GM13976 (cell line): ENCODE data around the gene EPS8L3.

ENCODE experiments used
- DNase-seq: peaks from one replicate; pipeline ENCODE4 v3.0.0; 2012; ENCODE audit warnings: low spot score
- in situ Hi-C: fragments of 300-500 bp; cut with MboI; formaldehyde crosslinking; loops from one replicate; pipeline ENCODE4 v1.12.0; 2022; ENCODE audit warnings: low sequenced_read_pairs, mixed read lengths, inconsistent platforms; ENCODE audit not compliant: unreplicated experiment
- TF ChIP-seq, protein P1 (sequence below): IDR thresholded peaks from 2 replicates; pipeline ENCODE4 v1.5.1; 2012; ENCODE audit warnings: borderline replicate concordance, mild to moderate bottlenecking; ENCODE audit not compliant: insufficient read depth; ENCODE audit errors: extremely low read depth, missing control alignments, control extremely low read depth

Gene EPS8L3

DNA sequence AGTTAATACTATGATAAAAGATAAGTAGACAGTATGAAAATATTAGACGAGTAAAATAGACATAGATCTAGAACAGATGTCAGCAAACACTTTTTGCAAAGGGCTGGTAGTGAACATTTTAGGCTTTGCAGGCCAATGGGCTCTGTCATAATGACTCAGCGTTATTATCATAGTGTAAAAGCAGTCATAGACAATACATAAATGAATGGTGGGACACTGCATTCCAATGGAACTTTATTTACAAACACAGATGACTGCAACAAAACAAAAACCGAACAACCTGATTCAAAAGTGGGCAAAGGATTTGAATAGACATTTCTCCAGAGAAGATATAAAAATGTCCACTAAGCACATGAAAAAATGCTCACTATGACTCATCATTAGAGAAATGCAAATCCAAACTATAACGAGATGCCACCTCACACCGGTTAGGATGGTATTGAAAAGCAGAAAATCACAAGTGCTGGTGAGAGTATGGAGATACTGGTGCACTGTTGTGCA lies 44.3 kb downstream of the EPS8L3 start:
- in situ Hi-C loops, result loop anchor here (10.0 kb wide), 1 partner anchor 55 kb away; the partner anchor contains the start of gene GSTM2
- no peak for DNase-seq
- TF ChIP-seq, protein P1, sequence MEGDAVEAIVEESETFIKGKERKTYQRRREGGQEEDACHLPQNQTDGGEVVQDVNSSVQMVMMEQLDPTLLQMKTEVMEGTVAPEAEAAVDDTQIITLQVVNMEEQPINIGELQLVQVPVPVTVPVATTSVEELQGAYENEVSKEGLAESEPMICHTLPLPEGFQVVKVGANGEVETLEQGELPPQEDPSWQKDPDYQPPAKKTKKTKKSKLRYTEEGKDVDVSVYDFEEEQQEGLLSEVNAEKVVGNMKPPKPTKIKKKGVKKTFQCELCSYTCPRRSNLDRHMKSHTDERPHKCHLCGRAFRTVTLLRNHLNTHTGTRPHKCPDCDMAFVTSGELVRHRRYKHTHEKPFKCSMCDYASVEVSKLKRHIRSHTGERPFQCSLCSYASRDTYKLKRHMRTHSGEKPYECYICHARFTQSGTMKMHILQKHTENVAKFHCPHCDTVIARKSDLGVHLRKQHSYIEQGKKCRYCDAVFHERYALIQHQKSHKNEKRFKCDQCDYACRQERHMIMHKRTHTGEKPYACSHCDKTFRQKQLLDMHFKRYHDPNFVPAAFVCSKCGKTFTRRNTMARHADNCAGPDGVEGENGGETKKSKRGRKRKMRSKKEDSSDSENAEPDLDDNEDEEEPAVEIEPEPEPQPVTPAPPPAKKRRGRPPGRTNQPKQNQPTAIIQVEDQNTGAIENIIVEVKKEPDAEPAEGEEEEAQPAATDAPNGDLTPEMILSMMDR, result no peak

DNA sequence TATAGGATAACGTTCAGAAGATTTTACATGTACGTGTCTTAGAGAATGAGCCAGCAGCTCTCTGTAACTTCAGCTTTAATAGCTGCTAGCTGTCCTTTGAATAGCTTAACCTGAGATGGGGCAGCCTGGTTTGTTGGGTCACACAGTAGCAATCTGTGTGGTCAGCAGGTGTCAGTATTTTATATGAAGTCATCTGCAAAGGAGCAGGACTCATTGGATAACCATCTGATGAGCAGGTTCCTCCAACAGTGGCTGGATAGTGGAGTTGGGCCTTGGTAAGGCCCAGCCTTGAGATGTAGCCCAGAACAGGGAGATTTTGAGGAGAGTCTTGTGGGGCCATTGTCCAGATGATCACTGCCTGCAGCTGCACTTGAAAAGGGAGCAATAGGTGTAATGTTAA lies 45.2 kb downstream of the EPS8L3 start:
- in situ Hi-C loops, result loop anchor here (10.0 kb wide), 1 partner anchor 54 kb away; the partner anchor contains the start of gene GSTM2
- TF ChIP-seq, protein P1, result no peak
- DNase-seq, result no peak

DNA sequence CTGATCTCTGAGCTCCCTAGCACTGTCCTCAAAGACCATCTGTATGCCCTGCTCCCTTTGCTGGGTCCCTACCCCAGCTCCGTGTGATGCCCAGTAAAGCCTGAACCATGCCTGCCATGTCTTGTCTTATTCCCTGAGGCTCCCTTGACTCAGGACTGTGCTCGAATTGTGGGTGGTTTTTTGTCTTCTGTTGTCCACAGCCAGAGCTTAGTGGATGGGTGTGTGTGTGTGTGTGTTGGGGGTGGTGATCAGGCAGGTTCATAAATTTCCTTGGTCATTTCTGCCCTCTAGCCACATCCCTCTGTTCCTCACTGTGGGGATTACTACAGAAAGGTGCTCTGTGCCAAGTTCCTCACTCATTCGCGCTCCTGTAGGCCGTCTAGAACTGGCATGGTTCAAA lies 46.0 kb downstream of the EPS8L3 start:
- in situ Hi-C loops, result loop anchor here (10.0 kb wide), 1 partner anchor 53 kb away; the partner anchor contains the start of gene GSTM2
- TF ChIP-seq, protein P1, result no peak
- no peak for DNase-seq

DNA sequence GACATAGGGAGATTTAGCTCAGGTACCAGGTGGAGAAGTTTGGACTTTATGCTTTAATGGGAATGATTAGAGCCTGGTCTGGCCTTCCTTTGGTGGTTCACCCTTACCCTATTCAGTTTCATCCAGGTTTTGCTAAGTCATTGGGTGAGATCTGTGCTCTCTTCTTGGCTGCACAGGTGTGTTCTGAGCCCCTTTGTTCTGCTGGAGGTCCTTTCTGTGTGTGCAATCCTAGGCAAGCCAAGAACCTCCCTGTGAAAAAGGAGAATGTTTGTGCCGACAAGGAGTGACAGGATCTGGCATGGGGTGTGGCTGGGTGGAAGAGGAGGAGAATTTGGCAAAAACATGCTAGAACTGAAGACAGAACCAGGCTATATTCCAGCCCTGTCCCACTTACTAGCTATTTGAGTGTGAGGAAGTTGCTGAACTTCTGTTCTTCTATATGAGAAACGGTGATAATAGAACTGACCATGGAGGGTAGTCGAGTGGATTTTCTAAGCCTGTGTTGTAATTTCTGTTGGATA lies 47.1 kb downstream of the EPS8L3 start:
- in situ Hi-C loops, result loop anchor here (10.0 kb wide), 1 partner anchor 52 kb away; the partner anchor contains the start of gene GSTM2
- TF ChIP-seq, protein P1, result no peak
- no peak for DNase-seq

DNA sequence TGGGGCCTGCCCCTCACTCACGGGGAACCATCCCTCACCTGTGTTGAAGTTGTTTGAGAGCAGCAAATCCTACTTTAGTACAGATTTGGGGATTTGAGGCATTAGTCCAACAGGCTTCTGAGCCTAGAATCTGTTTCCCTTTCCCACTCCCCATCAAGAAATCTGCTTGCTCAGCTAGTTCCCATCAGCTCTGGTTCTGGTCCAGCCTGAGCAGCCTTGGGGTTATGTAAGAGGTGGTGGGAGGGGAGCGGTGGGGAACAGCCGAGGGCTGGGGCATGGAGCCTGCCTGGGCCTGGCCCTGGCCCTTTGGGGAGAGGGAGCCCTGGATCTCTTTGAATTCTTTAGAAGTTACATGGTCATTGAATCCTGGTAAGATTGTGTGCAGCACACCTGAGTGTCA lies 47.6 kb downstream of the EPS8L3 start:
- no peak for DNase-seq
- TF ChIP-seq, protein P1, result no peak
- in situ Hi-C loops, result loop anchor here (10.0 kb wide), 1 partner anchor 51 kb away; the partner anchor contains the start of gene GSTM2

DNA sequence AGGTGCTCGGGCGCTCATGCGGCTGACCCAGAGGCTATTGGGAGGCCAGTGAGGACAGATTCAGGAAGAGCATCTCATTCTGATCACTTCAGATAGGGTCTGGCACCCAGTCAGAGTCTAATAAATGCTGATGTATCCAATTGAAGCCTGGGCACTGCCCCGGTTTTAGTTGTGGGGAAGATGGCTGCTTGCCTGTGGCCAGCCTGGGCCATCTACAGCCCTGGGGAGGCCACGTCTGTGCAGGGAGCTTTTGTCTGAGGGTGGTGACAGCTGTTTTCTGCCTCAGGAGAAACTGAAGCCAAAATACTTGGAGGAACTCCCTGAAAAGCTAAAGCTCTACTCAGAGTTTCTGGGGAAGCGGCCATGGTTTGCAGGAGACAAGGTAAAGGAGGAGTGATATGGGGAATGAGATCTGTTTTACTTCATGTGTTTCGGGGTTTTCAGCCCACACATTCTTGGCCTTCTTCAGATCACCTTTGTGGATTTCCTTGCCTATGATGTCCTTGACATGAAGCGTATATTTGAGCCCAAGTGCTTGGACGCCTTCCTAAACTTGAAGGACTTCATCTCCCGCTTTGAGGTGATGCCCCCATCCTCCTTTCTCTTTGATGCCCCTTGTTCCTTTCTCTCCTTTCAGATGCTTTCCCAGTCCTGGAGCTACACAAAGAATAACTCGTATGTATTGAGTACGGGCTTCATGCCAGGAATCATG lies 48.9 kb downstream of the EPS8L3 start:
- in situ Hi-C loops, result loop anchor here (10.0 kb wide), 1 partner anchor 50 kb away; the partner anchor contains the start of gene GSTM2
- TF ChIP-seq, protein P1, result no peak
- no peak for DNase-seq
